Large intestine (tissue), 12 donors: ENCODE results near the gene FARP2. TPM values are rescaled to one million over a fixed set of nuclear protein-coding genes. Genes with fewer than 3 reads are reported as not detected.

Experiments
- DNase-seq, 2 donors: peaks; one replicate each; pipeline versions ENCODE4 v3.0.0 to v3.0.0-alpha.2; 2013
- H3K27ac ChIP-seq: one replicate; pipeline ENCODE4 v1.5.1; 2013; ENCODE audit warnings: low read length
- H3K27me3 ChIP-seq: 2 replicates; pipeline ENCODE4 v1.6.1; 2013; ENCODE audit warnings: low read length; ENCODE audit not compliant: control insufficient read depth, insufficient read depth
- H3K36me3 ChIP-seq: 2 replicates; pipeline ENCODE4 v1.6.1; 2013; ENCODE audit warnings: low read length; ENCODE audit not compliant: control insufficient read depth, insufficient read depth
- H3K4me1 ChIP-seq: one replicate; pipeline ENCODE4 v1.6.1; 2013; ENCODE audit warnings: low read length; ENCODE audit not compliant: control insufficient read depth, insufficient read depth
- H3K4me3 ChIP-seq: one replicate; pipeline ENCODE4 v1.5.1; 2013; ENCODE audit warnings: low read length
- H3K9me3 ChIP-seq: one replicate; pipeline ENCODE4 v1.6.1; 2013; ENCODE audit warnings: mild to moderate bottlenecking, low read depth, low read length, moderate library complexity; ENCODE audit not compliant: control insufficient read depth
- WGBS: methylation state at CpG from one replicate; pipeline ENCODE4 v1.1.5; 2013; ENCODE audit warnings: low lambda C conversion rate; ENCODE audit not compliant: insufficient coverage; 5-methylcytosine and 5-hydroxymethylcytosine counted together
- long read RNA-seq, 11 donors: transcript quantifications; one replicate each; lab custom pipeline, GENCODE V29; 2026
- polyA plus RNA-seq: library from polyadenylated mRNA; unstranded; fragments of 120-200 nt; gene quantifications from one replicate; pipeline ENCODE4 v1.2.1, GENCODE V29; 2013

The FARP2 gene
- 52.6 TPM for polyA plus RNA-seq
- long read RNA-seq, donor 1, full-length matches to known transcripts: 1 of 13 reads
- long read RNA-seq, donor 1, partial matches to known transcripts: 12 of 13 reads
- long read RNA-seq, donor 1, other reads (novel, unspliced or antisense): 0 of 13 reads
- long read RNA-seq, donor 2, full-length matches to known transcripts: 3 of 20 reads
- long read RNA-seq, donor 2, partial matches to known transcripts: 17 of 20 reads
- long read RNA-seq, donor 2, other reads (novel, unspliced or antisense): 0 of 20 reads
- long read RNA-seq, donor 3: 0 reads
- long read RNA-seq, donor 4: 0 reads
- long read RNA-seq, donor 5, partial matches to known transcripts: 0 of 4 reads
- long read RNA-seq, donor 5, other reads (novel, unspliced or antisense): 0 of 4 reads
- long read RNA-seq, donor 6, full-length matches to known transcripts: 2 of 16 reads
- long read RNA-seq, donor 6, partial matches to known transcripts: 14 of 16 reads
- long read RNA-seq, donor 6, other reads (novel, unspliced or antisense): 0 of 16 reads
- long read RNA-seq, donor 7, full-length matches to known transcripts: 1 of 11 reads
- long read RNA-seq, donor 7, partial matches to known transcripts: 5 of 11 reads
- long read RNA-seq, donor 7, other reads (novel, unspliced or antisense): 5 of 11 reads
- long read RNA-seq, donor 8, full-length matches to known transcripts: 2 of 62 reads
- long read RNA-seq, donor 8, partial matches to known transcripts: 51 of 62 reads
- long read RNA-seq, donor 8, other reads (novel, unspliced or antisense): 9 of 62 reads
- long read RNA-seq, donor 9: 0 reads
- long read RNA-seq, donor 10, partial matches to known transcripts: 0 of 3 reads
- long read RNA-seq, donor 10, other reads (novel, unspliced or antisense): 0 of 3 reads
- long read RNA-seq, donor 11, full-length matches to known transcripts: 3 of 25 reads
- long read RNA-seq, donor 11, partial matches to known transcripts: 22 of 25 reads
- long read RNA-seq, donor 11, other reads (novel, unspliced or antisense): 0 of 25 reads

GRCh38 chr2:241355983-241356870, at the start of gene FARP2:
Gene FARP2 (plus strand): TSS chr2:241356285. CDS start chr2:241373108, 16,823 bp downstream.
- peak; percentile 100 for DNase-seq
- peak within 1 kb of the TSS; percentile 78 for H3K4me3 ChIP-seq
- peaks cover 62% of the 10 kb centered on the region for H3K4me1 ChIP-seq
- no CpG with 5 or more reads among the region's 101 CpGs for WGBS
- H3K27me3 ChIP-seq: no peaks in the 10 kb centered on the region
- H3K27ac ChIP-seq: peak within 1 kb of the TSS; percentile 96
- no peaks in the 10 kb centered on the region for H3K9me3 ChIP-seq
- H3K36me3 ChIP-seq: peaks cover 11% of the 10 kb centered on the region

GRCh38 chr2:241307055-241307454, 49.0 kb upstream of the FARP2 start:
- Histone ChIP-seq H3K4me3 (no peak overlapping the region), H3K36me3 (no peaks in the 10 kb centered on the region), H3K27me3 (no peaks in the 10 kb centered on the region), H3K27ac (no peak overlapping the region), H3K4me1 (peaks cover 11% of the 10 kb centered on the region), H3K9me3 (no peaks in the 10 kb centered on the region)
- DNase-seq: no peak
- no CpG with 5 or more reads among the region's 6 CpGs for WGBS

- H3K27ac ChIP-seq: no peak overlapping the region
- no peaks in the 10 kb centered on the region for H3K36me3 ChIP-seq
- H3K4me3 ChIP-seq: no peak overlapping the region
- no CpG with 5 or more reads among the region's 5 CpGs for WGBS
- DNase-seq: no peak
- H3K9me3 ChIP-seq: no peaks in the 10 kb centered on the region
- H3K27me3 ChIP-seq: no peaks in the 10 kb centered on the region
- peaks cover 5% of the 10 kb centered on the region for H3K4me1 ChIP-seq
These were observed 47.8 kb upstream of the FARP2 start for GRCh38 chr2:241308267-241308666.

GRCh38 chr2:241308832-241309500, 47.1 kb upstream of the FARP2 start:
- Histone ChIP-seq H3K4me3 (no peak overlapping the region), H3K36me3 (no peaks in the 10 kb centered on the region), H3K9me3 (no peaks in the 10 kb centered on the region), H3K4me1 (peaks cover 6% of the 10 kb centered on the region), H3K27me3 (no peaks in the 10 kb centered on the region), H3K27ac (no peak overlapping the region)
- DNase-seq: no peak
- 88% methylated on average over 5 of the region's 18 CpGs for WGBS

GRCh38 chr2:241309684-241310117, 46.4 kb upstream of the FARP2 start:
- WGBS: no CpG with 5 or more reads among the region's 2 CpGs
- Histone ChIP-seq H3K4me3 (no peak overlapping the region), H3K4me1 (peaks cover 6% of the 10 kb centered on the region), H3K27ac (no peak overlapping the region), H3K27me3 (no peaks in the 10 kb centered on the region), H3K36me3 (no peaks in the 10 kb centered on the region), H3K9me3 (no peaks in the 10 kb centered on the region)
- no peak for DNase-seq

GRCh38 chr2:241310917-241311566, 45.0 kb upstream of the FARP2 start:
- H3K4me3 ChIP-seq: no peak overlapping the region
- no peaks in the 10 kb centered on the region for H3K27me3 ChIP-seq
- no peaks in the 10 kb centered on the region for H3K9me3 ChIP-seq
- H3K27ac ChIP-seq: no peak overlapping the region
- WGBS: 98% methylated on average over 6 of the region's 13 CpGs
- H3K4me1 ChIP-seq: peaks cover 6% of the 10 kb centered on the region
- DNase-seq: no peak
- H3K36me3 ChIP-seq: no peaks in the 10 kb centered on the region

GRCh38 chr2:241312082-241312481, 44.0 kb upstream of the FARP2 start:
- Histone ChIP-seq H3K9me3 (no peaks in the 10 kb centered on the region), H3K4me3 (no peak overlapping the region), H3K27me3 (no peaks in the 10 kb centered on the region), H3K4me1 (peaks cover 6% of the 10 kb centered on the region), H3K27ac (no peak overlapping the region), H3K36me3 (no peaks in the 10 kb centered on the region)
- no peak for DNase-seq
- WGBS: 100% methylated on average over 1 of the region's 4 CpGs

GRCh38 chr2:241313543-241314095, 42.5 kb upstream of the FARP2 start:
- peak in 1 of 2 donors; percentile 56 for DNase-seq
- WGBS: 100% methylated on average over 1 of the region's 8 CpGs
- H3K4me1 ChIP-seq: peaks cover 16% of the 10 kb centered on the region
- no peak overlapping the region for H3K27ac ChIP-seq
- no peaks in the 10 kb centered on the region for H3K36me3 ChIP-seq
- H3K9me3 ChIP-seq: no peaks in the 10 kb centered on the region
- no peaks in the 10 kb centered on the region for H3K27me3 ChIP-seq
- no peak overlapping the region for H3K4me3 ChIP-seq
